Measurements from ENCODE around the gene CXCL10.

The CXCL10 gene

GRCh38 chr4:75992462-75992861, 30.8 kb downstream of the CXCL10 start:
- DNase-seq (ENCODE audit: low read depth), result no peak

- no peak for DNase-seq (ENCODE audit: low read depth)
Measured at GRCh38 chr4:75989846-75990528, 33.3 kb downstream of the CXCL10 start.

- DNase-seq (ENCODE audit: low read depth), result no peak
Measured at GRCh38 chr4:75985116-75985515, 38.2 kb downstream of the CXCL10 start.

- no peak for DNase-seq (ENCODE audit: low read depth)
Measured at GRCh38 chr4:75980576-75980975, 42.7 kb downstream of the CXCL10 start.

- no peak for DNase-seq (ENCODE audit: low read depth)
Measured at GRCh38 chr4:75976177-75976576, 47.1 kb downstream of the CXCL10 start.

GRCh38 chr4:75973766-75974165, 49.5 kb downstream of the CXCL10 start:
- no peak for DNase-seq (ENCODE audit: low read depth)

Measured in stimulated activated CD8-positive, alpha-beta memory T cell treated with anti-CD3 and anti-CD28 coated beads, Interleukin-15, amount 100 ng/mL, for 1 hour (primary cell).